ENCODE measurements around the gene FANCI. TPM values are rescaled to one million over a fixed set of nuclear protein-coding genes. Genes with fewer than 3 reads are reported as not detected.

Gene FANCI
- total and polyA plus RNA-seq, 2 of the 4 experiments (the other 2 are of a cell fraction) = 13.2 to 34.2 TPM

GRCh38 chr15:89363133-89363532, 119.4 kb downstream of the FANCI start:
- DNase-seq = no peak
- ChIA-PET POLR2A (ENCODE audit: unreplicated experiment) (no interaction called here), CTCF (no interaction called here)
- dilution Hi-C loops (cut with HindIII; ENCODE audit: low sequenced_read_pairs, unreplicated experiment) = no loop called here
- no peak overlapping the region for H3K4me2 ChIP-seq (ENCODE audit: low read depth, low read length)
- H4K5ac ChIP-seq (ENCODE audit: low read depth, low read length) = no peak overlapping the region
- no peak overlapping the region for H3K18ac ChIP-seq (ENCODE audit: low read depth, low read length)
- no peak overlapping the region for H4K8ac ChIP-seq (ENCODE audit: low read depth in 2 of 2, low read length in 2 of 2)
- H4K91ac ChIP-seq (ENCODE audit: insufficient read depth, low read depth, low read length) = no peak overlapping the region
- no peak overlapping the region for H3K56ac ChIP-seq (ENCODE audit: extremely low read depth, insufficient read depth, low read length)
- no peak overlapping the region for H2AK9ac ChIP-seq (replicated peaks; ENCODE audit: low read depth, low read length, poor library complexity)
- no peaks in the 10 kb centered on the region for H3K9me1 ChIP-seq (ENCODE audit: insufficient read depth, low read length)
- no peaks in the 10 kb centered on the region for H3K36me3 ChIP-seq (ENCODE audit: control insufficient read depth, insufficient read depth, low read length)
- no peak overlapping the region for H3K14ac ChIP-seq (replicated peaks; ENCODE audit: low read depth, low read length)
- no peak overlapping the region for H3K4me3 ChIP-seq (ENCODE audit: insufficient read depth, low read depth, low read length)
- TF ChIP-seq SMC3 (IDR thresholded peaks at IDR 0.05; ENCODE audit: low read depth, low read length) (no peak), BHLHE40 (IDR thresholded peaks at IDR 0.05; ENCODE audit: low read depth, low read length) (no peak), FOS (IDR thresholded peaks at IDR 0.05; ENCODE audit: low read depth, low read length) (no peak), MAZ (IDR thresholded peaks at IDR 0.05; ENCODE audit: borderline replicate concordance, low read depth, low read length) (no peak), CEBPB (IDR thresholded peaks at IDR 0.05; ENCODE audit: low read depth, low read length) (no peak), RFX5 (IDR thresholded peaks at IDR 0.05; ENCODE audit: low read depth, low read length) (no peak), NFE2L2 (IDR thresholded peaks at IDR 0.05; ENCODE audit: low read depth, low read length) (no peak)
- H3K9me3 ChIP-seq (ENCODE audit: control insufficient read depth, insufficient read depth, low read length) = no peaks in the 10 kb centered on the region; the same call in none of the 2 replicates
- H2BK15ac ChIP-seq (ENCODE audit: low read depth, low read length) = no peak overlapping the region
- no peak overlapping the region for H3K23ac ChIP-seq (ENCODE audit: low read depth, low read length)
- no peak overlapping the region for H2BK120ac ChIP-seq (ENCODE audit: low read depth, low read length)
- H3K79me1 ChIP-seq (ENCODE audit: low read depth in 1 of 2, low read length in 2 of 2) = no peaks in the 10 kb centered on the region
- no peaks in the 10 kb centered on the region for H3K4me1 ChIP-seq (ENCODE audit: control insufficient read depth, insufficient read depth, low read length)
- no peak overlapping the region for H3K4ac ChIP-seq (ENCODE audit: low read depth, low read length)
- H3K9ac ChIP-seq (ENCODE audit: low read depth, low read length) = no peak overlapping the region
- BruUV-seq (replicated peaks) = no TSS peak
- in situ Hi-C loops (cut with MboI; ENCODE audit: low sequenced_read_pairs) = loop anchor here (5.0 kb wide), 1 partner anchor 69 kb away; no protein-coding TSS in a partner anchor
- no peak for ATAC-seq (ENCODE audit: low read depth)
- H2AK5ac ChIP-seq (ENCODE audit: low read depth, low read length) = no peak overlapping the region
- 21% methylated on average over 2 of the region's 6 CpGs; no CpG with 5 or more reads in 1 of the 2 experiments for WGBS, 2 experiments (ENCODE audit: extremely low coverage in 2 of 2, insufficient read length in 1 of 2)
- no peak overlapping the region for H2BK5ac ChIP-seq (ENCODE audit: low read depth, low read length, poor library complexity, severe bottlenecking)
- H2AFZ ChIP-seq (replicated peaks; ENCODE audit: low read length, poor library complexity) = no peak overlapping the region
- peaks cover 89% of the 10 kb centered on the region for H3K27me3 ChIP-seq (ENCODE audit: control insufficient read depth, insufficient read depth, low read length)
- no peak overlapping the region for H3K27ac ChIP-seq (ENCODE audit: insufficient read depth, low read length)
- peaks cover 8% of the 10 kb centered on the region; the same call in 1 of the 2 replicates for H4K20me1 ChIP-seq (ENCODE audit: insufficient read depth, low read length)
- no peak overlapping the region for H2BK20ac ChIP-seq (ENCODE audit: low read depth, low read length)
- intact Hi-C loops (cut with micrococcal nuclease) = no loop called here
